Epithelial cell of proximal tubule (primary cell): ENCODE measurements around the gene HLA-DQB1. TPM values are rescaled to one million over a fixed set of nuclear protein-coding genes. Genes with fewer than 3 reads are reported as not detected.

Source experiments
- DNase-seq: peaks from one replicate; pipeline ENCODE4 v3.0.0-alpha.2; 2011; ENCODE audit warnings: low read depth
- H3K4me3 ChIP-seq: 2 replicates; pipeline ENCODE4 v1.5.1; 2011; ENCODE audit warnings: low read depth, mild to moderate bottlenecking, low read length
- CTCF ChIP-seq: conservative IDR thresholded peaks from 2 replicates; pipeline ENCODE4 v1.5.1; 2012; ENCODE audit warnings: low read depth, mild to moderate bottlenecking, low read length
- total RNA-seq: library from RNA; depleted of rRNA; stranded (reverse); fragments of >200 nt; gene quantifications from 2 replicates; pipeline ENCODE4 v1.2.3, GENCODE V29; 2015

HLA-DQB1 gene
- total RNA-seq, 1 donor from 2014 or later, result 0.58 TPM

- TF ChIP-seq CTCF, result no peak
- H3K4me3 ChIP-seq, result no peak overlapping the region
- no peak for DNase-seq
Measured at GRCh38 chr6:32614366-32615081, 51.9 kb downstream of the HLA-DQB1 start.

GRCh38 chr6:32613475-32613874 lies 53.0 kb downstream of the HLA-DQB1 start:
- DNase-seq, result no peak
- TF ChIP-seq CTCF, result no peak
- no peak overlapping the region for H3K4me3 ChIP-seq

- no peak overlapping the region for H3K4me3 ChIP-seq
- TF ChIP-seq CTCF, result no peak
- DNase-seq, result no peak
Measured at GRCh38 chr6:32610682-32611296, 55.7 kb downstream of the HLA-DQB1 start.

GRCh38 chr6:32609731-32610640 lies 56.5 kb downstream of the HLA-DQB1 start:
- H3K4me3 ChIP-seq, result peak overlapping the region; percentile 9
- peak; percentile 98 for DNase-seq
- TF ChIP-seq CTCF, result no peak

Other genes with a start within 250 kb of the HLA-DQB1 start
- gene HLA-DRA, start 226.8 kb downstream of the HLA-DQB1 start, total RNA-seq, result not detected in 2 replicates
- gene HLA-DRB5, start 136.4 kb downstream of the HLA-DQB1 start, total RNA-seq, result not detected in 2 replicates
- not detected in 2 replicates for gene HLA-DRB1, start 76.8 kb downstream of the HLA-DQB1 start, total RNA-seq
- gene HLA-DQA1, start 29.3 kb downstream of the HLA-DQB1 start, total RNA-seq, result not detected in 2 replicates
- not detected in 2 replicates for gene HLA-DQA2, start 74.7 kb upstream of the HLA-DQB1 start, total RNA-seq
- gene HLA-DQB2, start 96.9 kb upstream of the HLA-DQB1 start, total RNA-seq, result not detected in 2 replicates
- 0.58 TPM in 1 of 2 replicates, not detected in the other for gene HLA-DOB, start 150.3 kb upstream of the HLA-DQB1 start, total RNA-seq
- 23.6 and 29.4 TPM in 2 replicates for gene TAP2, start 172.1 kb upstream of the HLA-DQB1 start, total RNA-seq
- 75.1 and 84.4 TPM in 2 replicates for gene PSMB8, start 177.4 kb upstream of the HLA-DQB1 start, total RNA-seq
- gene TAP1, start 187.0 kb upstream of the HLA-DQB1 start, total RNA-seq, result 50.7 and 54.5 TPM in 2 replicates
- gene PSMB9, start 187.5 kb upstream of the HLA-DQB1 start, total RNA-seq, result 20.5 and 24.3 TPM in 2 replicates